CD4-positive, alpha-beta T cell treated with Interleukin-10 for 1 hour (primary cell): Measurements from ENCODE around the gene AKNA.

ENCODE experiments used
- DNase-seq: peaks from one replicate; pipeline ENCODE4 v3.0.0-alpha.2; 2020

AKNA gene, protein sequence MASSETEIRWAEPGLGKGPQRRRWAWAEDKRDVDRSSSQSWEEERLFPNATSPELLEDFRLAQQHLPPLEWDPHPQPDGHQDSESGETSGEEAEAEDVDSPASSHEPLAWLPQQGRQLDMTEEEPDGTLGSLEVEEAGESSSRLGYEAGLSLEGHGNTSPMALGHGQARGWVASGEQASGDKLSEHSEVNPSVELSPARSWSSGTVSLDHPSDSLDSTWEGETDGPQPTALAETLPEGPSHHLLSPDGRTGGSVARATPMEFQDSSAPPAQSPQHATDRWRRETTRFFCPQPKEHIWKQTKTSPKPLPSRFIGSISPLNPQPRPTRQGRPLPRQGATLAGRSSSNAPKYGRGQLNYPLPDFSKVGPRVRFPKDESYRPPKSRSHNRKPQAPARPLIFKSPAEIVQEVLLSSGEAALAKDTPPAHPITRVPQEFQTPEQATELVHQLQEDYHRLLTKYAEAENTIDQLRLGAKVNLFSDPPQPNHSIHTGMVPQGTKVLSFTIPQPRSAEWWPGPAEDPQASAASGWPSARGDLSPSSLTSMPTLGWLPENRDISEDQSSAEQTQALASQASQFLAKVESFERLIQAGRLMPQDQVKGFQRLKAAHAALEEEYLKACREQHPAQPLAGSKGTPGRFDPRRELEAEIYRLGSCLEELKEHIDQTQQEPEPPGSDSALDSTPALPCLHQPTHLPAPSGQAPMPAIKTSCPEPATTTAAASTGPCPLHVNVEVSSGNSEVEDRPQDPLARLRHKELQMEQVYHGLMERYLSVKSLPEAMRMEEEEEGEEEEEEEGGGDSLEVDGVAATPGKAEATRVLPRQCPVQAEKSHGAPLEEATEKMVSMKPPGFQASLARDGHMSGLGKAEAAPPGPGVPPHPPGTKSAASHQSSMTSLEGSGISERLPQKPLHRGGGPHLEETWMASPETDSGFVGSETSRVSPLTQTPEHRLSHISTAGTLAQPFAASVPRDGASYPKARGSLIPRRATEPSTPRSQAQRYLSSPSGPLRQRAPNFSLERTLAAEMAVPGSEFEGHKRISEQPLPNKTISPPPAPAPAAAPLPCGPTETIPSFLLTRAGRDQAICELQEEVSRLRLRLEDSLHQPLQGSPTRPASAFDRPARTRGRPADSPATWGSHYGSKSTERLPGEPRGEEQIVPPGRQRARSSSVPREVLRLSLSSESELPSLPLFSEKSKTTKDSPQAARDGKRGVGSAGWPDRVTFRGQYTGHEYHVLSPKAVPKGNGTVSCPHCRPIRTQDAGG (N-terminal part only)

DNA sequence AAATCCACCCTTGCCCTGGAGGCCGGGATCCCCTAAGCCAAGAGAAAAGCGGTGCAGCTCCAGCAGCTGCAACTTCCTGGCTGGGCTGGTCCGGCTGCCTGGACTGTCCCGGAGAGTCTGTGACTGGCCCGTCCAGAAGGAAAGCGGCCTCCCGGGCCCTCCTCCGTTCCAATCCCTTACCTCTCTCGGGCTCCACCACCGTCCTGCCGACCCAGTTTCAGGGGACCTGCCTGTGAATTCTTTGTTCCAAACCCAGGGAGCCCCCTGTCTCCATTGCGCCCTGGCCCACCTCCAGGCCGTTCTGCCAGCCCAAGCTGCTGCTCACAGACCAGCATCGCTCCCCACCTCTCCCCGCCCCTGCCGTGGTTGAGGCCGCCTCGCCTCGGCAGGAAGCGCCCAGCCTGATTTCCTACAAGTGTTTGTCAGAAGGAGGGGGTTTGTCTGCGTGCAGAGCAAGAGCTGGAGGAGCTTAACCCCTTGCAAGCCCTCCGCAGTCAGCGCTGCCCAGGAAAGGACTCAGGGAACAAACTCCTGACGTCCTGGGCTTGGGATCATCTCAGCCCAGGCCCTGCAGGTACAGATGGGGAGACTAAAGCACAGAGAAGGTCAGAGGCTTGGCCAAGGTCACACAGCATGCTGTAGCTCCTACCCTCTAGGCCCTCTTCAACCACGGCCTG is at the start of gene AKNA:
Gene AKNA, minus strand, starts transcription at position 303 of the 677 bp plus-strand sequence. CDS start 6,649 bp downstream, outside the sequence.
- peak; percentile 86 for DNase-seq

- no peak for DNase-seq
These were observed 49.7 kb upstream of the AKNA start for GRCh38 chr9:114437401-114437893.

- DNase-seq: peak; percentile 25
These were observed 47.1 kb upstream of the AKNA start for GRCh38 chr9:114434878-114435311.

GRCh38 chr9:114433720-114434255 is 46.0 kb upstream of the AKNA start:
- no peak for DNase-seq

GRCh38 chr9:114433086-114433485 is 45.3 kb upstream of the AKNA start:
- no peak for DNase-seq

GRCh38 chr9:114432323-114433067 is 44.7 kb upstream of the AKNA start:
- no peak for DNase-seq

- no peak for DNase-seq
These were observed 44.0 kb upstream of the AKNA start for GRCh38 chr9:114431770-114432169.

GRCh38 chr9:114431003-114431402 is 43.2 kb upstream of the AKNA start:
- no peak for DNase-seq

DNA sequence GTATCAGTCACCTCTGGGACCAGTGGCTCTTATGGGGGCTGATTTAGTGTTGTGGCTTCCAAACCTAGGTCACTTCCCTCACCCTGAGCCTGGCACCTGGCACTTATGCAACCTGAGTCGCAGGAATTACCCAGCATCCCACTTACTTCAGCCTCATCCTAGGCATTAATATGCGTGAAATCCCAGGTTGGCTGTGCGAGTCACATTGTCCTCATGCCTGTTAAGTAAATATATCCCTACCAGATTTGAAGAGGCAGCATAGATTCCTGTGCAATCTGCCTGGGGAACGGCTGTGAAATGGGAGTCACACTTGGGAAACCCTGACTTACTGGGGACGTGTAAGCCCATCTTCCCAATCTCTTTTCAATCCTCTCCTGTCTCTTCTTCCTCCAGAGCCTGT is 42.7 kb upstream of the AKNA start:
- no peak for DNase-seq

GRCh38 chr9:114429488-114429887 is 41.7 kb upstream of the AKNA start:
- DNase-seq: no peak

DNA sequence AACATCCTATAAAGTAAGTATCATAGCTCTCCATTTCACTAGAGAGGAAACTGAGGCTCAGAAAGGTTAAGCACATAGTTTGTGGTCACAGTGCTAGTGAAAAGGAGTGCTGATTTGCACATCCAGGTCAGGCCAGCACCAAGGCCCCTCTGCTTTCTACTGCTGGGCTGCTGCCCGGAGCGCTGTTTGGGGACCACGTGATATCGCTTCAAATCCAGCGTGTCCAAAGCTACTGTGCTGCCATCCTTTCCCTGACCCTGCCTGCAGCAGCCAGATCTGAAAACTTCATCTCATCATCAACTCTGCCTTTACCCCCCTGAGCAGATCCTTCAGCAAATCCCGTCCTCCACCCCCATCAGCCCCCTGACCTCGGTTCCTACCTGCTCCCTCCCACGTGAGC is 40.7 kb upstream of the AKNA start:
- DNase-seq: no peak

- DNase-seq: no peak
These were observed 39.9 kb upstream of the AKNA start for GRCh38 chr9:114427644-114428043.

DNA sequence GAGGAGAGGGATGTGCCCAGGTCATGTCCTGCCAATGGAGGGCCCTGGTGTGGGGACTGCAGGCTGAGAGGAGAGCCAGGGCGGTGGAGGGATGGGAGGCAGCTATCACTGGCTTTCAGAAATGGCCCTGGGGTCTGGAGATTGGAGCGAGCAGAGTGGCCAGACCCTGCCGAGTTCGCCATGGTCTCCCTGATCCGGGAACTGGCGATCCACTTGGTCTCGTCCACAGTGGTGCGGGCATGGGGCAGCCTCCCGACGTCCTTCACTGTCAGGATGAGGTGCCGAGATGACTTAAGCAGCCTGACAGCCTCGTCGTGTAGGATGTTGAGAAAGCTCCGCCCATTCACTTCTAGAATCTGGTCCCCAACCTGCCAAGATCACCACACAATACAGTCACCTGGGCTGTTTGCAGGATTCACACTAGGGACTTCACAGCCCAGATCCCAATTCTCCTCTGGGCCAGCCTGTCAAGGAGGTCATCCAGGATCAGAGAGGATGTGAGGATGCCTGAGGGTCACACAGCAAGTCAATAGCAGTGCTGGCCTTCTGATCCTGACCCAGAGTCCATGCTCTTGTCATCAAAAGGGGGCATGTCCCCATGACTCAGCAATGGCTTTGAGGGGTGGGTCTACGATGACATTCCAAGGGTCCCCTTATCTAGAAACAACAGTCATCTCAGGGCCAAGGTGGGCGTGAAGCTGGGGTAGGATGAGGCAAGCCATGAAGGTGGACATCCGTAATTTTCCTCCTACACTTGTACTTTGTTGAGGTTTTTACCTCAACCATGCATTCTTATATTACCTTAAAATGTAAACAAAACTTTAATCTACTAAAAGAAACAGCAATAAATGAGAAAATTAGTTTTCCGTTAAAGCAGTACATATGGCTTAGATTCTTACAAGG is 38.5 kb upstream of the AKNA start:
- no peak for DNase-seq

- no peak for DNase-seq
These were observed 37.3 kb upstream of the AKNA start for GRCh38 chr9:114425126-114425525.

- no peak for DNase-seq
These were observed 36.3 kb upstream of the AKNA start for GRCh38 chr9:114424126-114424525.

DNA sequence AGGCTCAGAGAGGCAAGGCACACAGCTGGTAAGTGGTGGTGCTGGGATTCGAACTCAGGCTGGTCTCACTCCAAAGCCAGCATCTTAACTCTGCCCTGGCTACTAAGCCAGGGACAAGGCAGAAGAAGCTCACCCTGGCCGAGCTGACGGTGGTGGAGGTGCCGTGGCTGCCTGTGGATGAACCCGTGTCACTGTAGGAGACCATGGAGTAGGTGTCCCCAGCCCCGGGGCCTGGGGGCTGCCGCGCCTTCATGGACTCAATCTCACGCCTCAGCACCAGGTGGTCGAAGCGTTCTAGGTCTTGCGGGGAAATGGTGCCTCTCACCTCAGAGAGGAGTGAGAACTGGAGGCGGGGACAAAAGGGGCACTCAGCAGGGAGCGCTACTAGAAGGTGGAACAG is 35.4 kb upstream of the AKNA start:
- no peak for DNase-seq

DNA sequence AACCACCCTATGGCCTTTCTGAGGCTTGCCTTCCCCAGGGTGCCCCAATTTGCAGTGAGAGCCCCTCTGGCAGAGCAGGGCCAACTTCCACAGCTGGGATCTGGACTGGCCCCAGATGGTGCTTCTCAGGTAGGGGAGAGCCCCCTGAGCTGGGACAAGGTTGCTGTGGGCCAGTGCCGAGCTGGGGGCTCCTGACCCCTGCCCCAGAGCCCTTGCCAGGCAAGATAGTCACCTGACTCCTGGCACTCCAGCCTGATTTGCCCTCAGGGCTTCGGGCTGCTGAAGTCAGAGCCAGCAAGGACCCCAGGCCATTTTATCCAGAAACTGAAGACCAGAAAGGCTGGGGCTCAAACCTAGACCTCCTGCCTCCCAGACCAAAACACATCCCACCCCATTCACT is 33.4 kb upstream of the AKNA start:
- DNase-seq: no peak

DNA sequence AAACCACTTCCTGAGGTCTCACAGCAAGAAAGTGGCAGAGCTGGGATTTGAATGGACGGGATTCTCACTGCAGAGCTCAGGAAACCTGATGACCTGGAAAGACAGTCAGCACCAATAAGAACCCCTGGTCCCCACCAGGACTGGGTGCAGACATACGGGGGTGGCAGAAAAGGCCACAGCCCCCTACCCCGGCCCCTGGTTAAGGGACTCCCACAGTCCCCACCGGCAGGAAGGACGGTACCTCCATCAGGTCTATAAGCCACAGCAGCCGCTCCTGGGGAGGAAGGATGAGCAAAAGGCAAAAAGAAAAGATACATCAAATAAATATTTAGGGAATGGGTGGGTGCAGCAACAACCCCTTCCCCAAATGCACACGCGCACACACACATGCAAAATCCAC is 32.0 kb upstream of the AKNA start:
- no peak for DNase-seq

DNA sequence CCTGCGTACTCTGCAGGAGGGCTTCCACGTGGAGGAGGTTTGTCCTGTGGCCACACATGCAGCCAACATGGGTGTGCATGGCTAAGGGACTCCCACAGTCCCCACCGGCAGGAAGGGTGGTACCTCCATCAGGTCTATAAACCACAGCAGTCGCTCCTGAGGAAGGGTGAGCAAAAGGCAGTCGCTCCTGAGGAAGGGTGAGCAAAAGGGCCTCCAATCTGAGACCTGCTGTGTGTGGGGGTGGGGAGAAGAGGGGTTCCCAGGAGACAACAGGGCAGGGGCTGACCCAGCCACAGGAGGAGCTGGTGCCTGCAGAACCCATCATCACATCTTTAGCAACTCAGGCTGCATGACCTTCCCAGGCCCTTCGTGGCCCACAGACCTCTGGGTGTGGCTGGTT is 30.3 kb upstream of the AKNA start:
- DNase-seq: no peak

DNA sequence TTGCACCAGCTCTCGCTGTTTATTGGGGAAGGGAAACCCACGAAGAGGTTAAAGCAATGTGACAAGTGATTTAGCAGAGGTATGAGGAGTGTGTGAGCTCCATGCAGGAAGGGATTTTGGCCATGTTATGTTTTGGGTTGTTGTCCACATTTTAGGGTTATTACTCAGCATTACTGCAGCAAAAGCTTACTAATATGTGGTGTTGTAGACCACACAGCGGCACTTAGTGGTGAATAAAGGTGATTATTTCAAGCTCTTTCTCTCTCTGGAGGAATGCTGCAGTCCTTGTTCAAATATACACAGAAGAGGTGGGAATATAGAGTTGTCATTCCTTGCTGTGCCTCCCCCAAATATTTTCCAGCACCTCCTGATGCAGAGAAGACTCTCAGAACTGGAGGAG is 29.7 kb upstream of the AKNA start:
- no peak for DNase-seq
